HG02870 (cell line): ENCODE measurements around the gene ZNF335.
"Not testable (repeated sequence)": the region's sequence is repeated elsewhere in the genome, so short reads cannot be mapped to it uniquely, and the experiment has no call there.

Experiments
- ATAC-seq: cut with Tn5 transposase; IDR thresholded peaks from one replicate; pipeline ENCODE4 v1.9.1; 2021; ENCODE audit warnings: mild to moderate bottlenecking, moderate library complexity; ENCODE audit not compliant: unreplicated experiment

The ZNF335 gene

GRCh38 chr20:45911486-45912343, 60.3 kb downstream of the ZNF335 start, which contains the start of gene PLTP:
PLTP (minus strand) TSS chr20:45912155; CDS start chr20:45911452, 703 bp downstream.
- no peak for ATAC-seq

GRCh38 chr20:45910670-45911485, 61.1 kb downstream of the ZNF335 start:
- peak; percentile 89 for ATAC-seq

GRCh38 chr20:45909817-45910669, 62.0 kb downstream of the ZNF335 start:
- ATAC-seq: no peak

GRCh38 chr20:45909336-45909808, 62.6 kb downstream of the ZNF335 start:
- ATAC-seq: no peak

- no peak for ATAC-seq
These were observed 63.9 kb downstream of the ZNF335 start for GRCh38 chr20:45908084-45908483.

GRCh38 chr20:45907219-45907948, 64.6 kb downstream of the ZNF335 start:
- ATAC-seq: no peak

GRCh38 chr20:45905505-45906079, 66.4 kb downstream of the ZNF335 start:
- no peak for ATAC-seq

GRCh38 chr20:45904583-45905504, 67.2 kb downstream of the ZNF335 start:
- ATAC-seq: no peak

- ATAC-seq: no peak
These were observed 69.8 kb downstream of the ZNF335 start for GRCh38 chr20:45902199-45902701.

- not testable (repeated sequence) for ATAC-seq
These were observed 70.7 kb downstream of the ZNF335 start for GRCh38 chr20:45901332-45901731.

- ATAC-seq: no peak
These were observed 72.8 kb downstream of the ZNF335 start for GRCh38 chr20:45899046-45899835.
